HEK293 (cell line): ENCODE results near the gene SPDL1.

Experiments used
- CTCF ChIA-PET: fragments of 350-600 bp; formaldehyde crosslinking; extraction: SDS; loops from one replicate; lab custom pipeline; 2021; ENCODE audit warnings: antibody characterized with exemption; lab: Yijun Ruan, JAX
- POLR2A ChIA-PET: fragments of 300-600 bp; formaldehyde crosslinking; extraction: SDS; loops from one replicate; lab custom pipeline; 2020; ENCODE audit warnings: antibody characterized with exemption, inconsistent platforms; lab: Yijun Ruan, JAX
- H3K27ac ChIP-seq: fragments of 200-500 bp; sonication (Bioruptor generic); 2 replicates; pipeline ENCODE4 v1.5.1; 2014; ENCODE audit warnings: low read depth, low read length, control low read depth, inconsistent platforms; ENCODE audit errors: extremely low read depth
- H3K36me3 ChIP-seq, 2 experiments: fragments of 200-500 bp in 1 of 2; sonication (Bioruptor generic) in 1 of 2; 1 replicate in 1 of 2; 2 replicates in 1 of 2; pipeline ENCODE4 v1.5.1; 2014 to 2017; ENCODE audit warnings: inconsistent platforms in 2 of 2, low read length in 2 of 2; ENCODE audit not compliant: control insufficient read depth in 2 of 2, insufficient read depth in 1 of 2
- H3K4me1 ChIP-seq: fragments of 200-500 bp; sonication (Bioruptor generic); 2 replicates; pipeline ENCODE4 v1.5.1; 2014; ENCODE audit warnings: mild to moderate bottlenecking, low read length, inconsistent platforms; ENCODE audit not compliant: control insufficient read depth, insufficient read depth
- H3K4me3 ChIP-seq: 2 replicates; pipeline ENCODE4 v1.5.1; 2011; ENCODE audit warnings: low read depth, mild to moderate bottlenecking, control low read depth, low read length, moderate library complexity
- H3K9me3 ChIP-seq: fragments of 200-500 bp; sonication (Bioruptor generic); 2 replicates; pipeline ENCODE4 v1.5.1; 2014; ENCODE audit warnings: low read depth, low read length, inconsistent platforms; ENCODE audit not compliant: control insufficient read depth, insufficient read depth
- HOXA7 ChIP-seq: sonication (generic); formaldehyde crosslinking; IDR thresholded peaks from 2 replicates; pipeline ENCODE4 v1.8.1; 2022; ENCODE audit warnings: missing genetic modification reagents, borderline replicate concordance
- KLF16 ChIP-seq: fragments of 450-650 bp; formaldehyde crosslinking; IDR thresholded peaks from 2 replicates; pipeline ENCODE4 v1.5.1; 2017; ENCODE audit warnings: missing biosample characterization, missing genetic modification characterization
- REST ChIP-seq: fragments of 450-650 bp; formaldehyde crosslinking; IDR thresholded peaks from 2 replicates; pipeline ENCODE4 v1.5.1; 2016; ENCODE audit warnings: missing biosample characterization, missing genetic modification characterization
- SP7 ChIP-seq: fragments of 450-650 bp; formaldehyde crosslinking; IDR thresholded peaks from 2 replicates; pipeline ENCODE4 v1.5.1; 2016; ENCODE audit warnings: missing biosample characterization, missing genetic modification characterization
- ZNF146 ChIP-seq: fragments of 450-650 bp; formaldehyde crosslinking; IDR thresholded peaks from 2 replicates; pipeline ENCODE4 v1.5.1; 2016; ENCODE audit warnings: missing biosample characterization, missing genetic modification characterization
- ZNF148 ChIP-seq: fragments of 450-650 bp; formaldehyde crosslinking; IDR thresholded peaks from 2 replicates; pipeline ENCODE4 v1.5.0; 2017; ENCODE audit warnings: missing biosample characterization, missing genetic modification characterization, borderline replicate concordance
- ZNF184 ChIP-seq: fragments of 450-650 bp; IDR thresholded peaks from 2 replicates; pipeline ENCODE4 v1.5.1; 2018; ENCODE audit warnings: missing biosample characterization, mild to moderate bottlenecking, missing genetic modification characterization
- ZNF37A ChIP-seq: fragments of 450-650 bp; IDR thresholded peaks from 2 replicates; pipeline ENCODE4 v1.5.1; 2018; ENCODE audit warnings: missing biosample characterization, missing genetic modification characterization
- ZNF529 ChIP-seq: fragments of 450-650 bp; formaldehyde crosslinking; IDR thresholded peaks from 2 replicates; pipeline ENCODE4 v1.5.1; 2017; ENCODE audit warnings: missing genetic modification characterization, missing biosample characterization; ENCODE audit not compliant: insufficient replicate concordance
- ZNF580 ChIP-seq: fragments of 450-650 bp; formaldehyde crosslinking; IDR thresholded peaks from 2 replicates; pipeline ENCODE4 v1.5.1; 2016; ENCODE audit warnings: missing biosample characterization, missing genetic modification characterization
- ZNF707 ChIP-seq: fragments of 450-650 bp; formaldehyde crosslinking; IDR thresholded peaks from 2 replicates; pipeline ENCODE4 v1.5.1; 2016; ENCODE audit warnings: missing biosample characterization, missing genetic modification characterization
- ZNF837 ChIP-seq: fragments of 450-650 bp; formaldehyde crosslinking; IDR thresholded peaks from 2 replicates; pipeline ENCODE4 v1.5.1; 2016; ENCODE audit warnings: missing biosample characterization, missing genetic modification characterization
- TF ChIP-seq, protein P1 (sequence below): fragments of 450-650 bp; formaldehyde crosslinking; IDR thresholded peaks from 2 replicates; pipeline ENCODE4 v1.5.1; 2016; ENCODE audit warnings: missing biosample characterization, missing genetic modification characterization
- TF ChIP-seq, protein P2 (sequence below): fragments of 450-650 bp; IDR thresholded peaks from 2 replicates; pipeline ENCODE4 v1.5.1; 2018; ENCODE audit warnings: missing biosample characterization, missing genetic modification characterization

SPDL1 gene

DNA sequence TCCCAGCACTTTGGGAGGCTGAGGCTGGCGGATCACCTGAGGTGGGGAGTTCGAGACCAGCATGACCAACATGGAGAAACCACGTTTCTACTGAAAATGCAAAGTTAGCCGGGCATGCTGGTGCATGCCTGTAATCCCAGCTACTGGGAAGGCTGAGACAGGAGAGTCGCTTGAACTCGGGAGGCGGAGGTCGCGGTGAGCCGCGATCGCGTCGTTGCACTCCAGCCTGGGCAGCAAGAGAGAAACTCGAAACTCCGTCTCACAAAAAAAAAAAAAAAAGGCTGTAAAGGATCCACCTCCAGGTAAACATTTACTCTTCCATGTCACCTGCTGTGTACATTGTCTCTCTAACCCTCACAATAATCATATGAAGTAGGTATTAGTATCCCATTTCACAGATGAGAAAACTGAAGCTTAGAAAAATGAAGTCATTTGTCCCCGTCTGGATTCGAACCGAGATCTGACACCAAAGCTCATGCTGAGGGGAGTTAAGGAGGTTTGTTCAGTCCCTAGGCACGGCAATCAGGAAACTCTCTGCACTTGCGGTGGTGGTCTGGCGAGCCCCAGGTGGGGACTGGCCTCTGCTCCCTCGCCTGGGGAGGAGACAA is 53.0 kb downstream of the SPDL1 start (continued):
- TF ChIP-seq ZNF707 (tag by site-specific recombination), result no peak
- TF ChIP-seq, all 188 proteins: peak for 0

DNA sequence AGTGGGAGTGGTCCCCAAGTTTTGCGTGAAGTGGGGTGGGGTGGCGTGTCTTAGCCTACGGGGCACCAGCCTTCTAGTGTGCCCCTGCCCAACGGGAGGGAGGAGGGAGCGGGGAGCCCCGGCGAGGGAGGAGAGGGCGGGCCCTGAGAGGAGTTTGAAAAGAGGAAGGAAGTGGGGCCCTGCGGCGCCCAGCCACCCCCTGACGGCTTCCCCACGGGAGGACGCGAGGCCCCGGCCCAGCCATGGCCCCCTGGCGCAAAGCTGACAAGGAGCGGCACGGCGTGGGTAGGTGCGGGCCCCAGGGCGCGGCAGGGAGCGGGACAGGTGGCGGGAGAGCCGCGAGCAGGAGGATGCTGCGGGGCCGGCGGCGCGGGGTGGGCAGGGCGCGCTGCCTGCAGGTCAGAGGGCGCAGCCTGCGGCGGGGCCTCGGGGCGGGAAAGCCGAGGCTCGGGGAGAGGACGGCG is 53.5 kb downstream of the SPDL1 start, which contains the start of gene DOCK2:
TSS of gene DOCK2 (plus strand) at position 191 of the 464 bp plus-strand sequence. CDS start at position 243, 52 bp downstream.
- Histone ChIP-seq H3K4me1 (no peaks in the 10 kb centered on the region), H3K4me3 (no peak within 1 kb of the TSS), H3K27ac (no peak within 1 kb of the TSS), H3K9me3 (no peaks in the 10 kb centered on the region), H3K36me3 (no peaks in the 10 kb centered on the region)
- no peak for TF ChIP-seq ZNF837
- TF ChIP-seq SP7 (tag by site-specific recombination), result no peak
- TF ChIP-seq HOXA7 (CRISPR knock-in tag), result no peak
- ChIA-PET CTCF (no interaction called here), POLR2A (no interaction called here)

- TF ChIP-seq ZNF146, result no peak
- no peak for TF ChIP-seq ZNF580
- TF ChIP-seq REST (tag by site-specific recombination), result no peak
- no peak for TF ChIP-seq KLF16 (tag by site-specific recombination)
- TF ChIP-seq, protein P1, sequence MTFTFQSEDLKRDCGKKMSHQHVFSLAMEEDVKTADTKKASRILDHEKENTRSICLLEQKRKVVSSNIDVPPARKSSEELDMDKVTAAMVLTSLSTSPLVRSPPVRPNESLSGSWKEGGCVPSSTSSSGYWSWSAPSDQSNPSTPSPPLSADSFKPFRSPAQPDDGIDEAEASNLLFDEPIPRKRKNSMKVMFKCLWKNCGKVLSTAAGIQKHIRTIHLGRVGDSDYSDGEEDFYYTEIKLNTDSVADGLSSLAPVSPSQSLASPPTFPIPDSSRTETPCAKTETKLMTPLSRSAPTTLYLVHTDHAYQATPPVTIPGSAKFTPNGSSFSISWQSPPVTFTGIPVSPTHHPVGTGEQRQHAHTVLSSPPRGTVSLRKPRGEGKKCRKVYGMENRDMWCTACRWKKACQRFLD (tag by site-specific recombination), result no peak
- TF ChIP-seq ZNF148 (tag by site-specific recombination), result no peak
- no peak for TF ChIP-seq ZNF184 (tag by site-specific recombination)
- no peak for TF ChIP-seq ZNF529
- TF ChIP-seq ZNF37A (tag by site-specific recombination), result no peak
- TF ChIP-seq, protein P2, sequence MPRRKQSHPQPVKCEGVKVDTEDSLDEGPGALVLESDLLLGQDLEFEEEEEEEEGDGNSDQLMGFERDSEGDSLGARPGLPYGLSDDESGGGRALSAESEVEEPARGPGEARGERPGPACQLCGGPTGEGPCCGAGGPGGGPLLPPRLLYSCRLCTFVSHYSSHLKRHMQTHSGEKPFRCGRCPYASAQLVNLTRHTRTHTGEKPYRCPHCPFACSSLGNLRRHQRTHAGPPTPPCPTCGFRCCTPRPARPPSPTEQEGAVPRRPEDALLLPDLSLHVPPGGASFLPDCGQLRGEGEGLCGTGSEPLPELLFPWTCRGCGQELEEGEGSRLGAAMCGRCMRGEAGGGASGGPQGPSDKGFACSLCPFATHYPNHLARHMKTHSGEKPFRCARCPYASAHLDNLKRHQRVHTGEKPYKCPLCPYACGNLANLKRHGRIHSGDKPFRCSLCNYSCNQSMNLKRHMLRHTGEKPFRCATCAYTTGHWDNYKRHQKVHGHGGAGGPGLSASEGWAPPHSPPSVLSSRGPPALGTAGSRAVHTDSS (tag by site-specific recombination), result no peak
- no peaks in the 10 kb centered on the region for H3K36me3 ChIP-seq
- H3K4me3 ChIP-seq, result no peak overlapping the region
- CTCF ChIA-PET, result no interaction called here
- H3K4me1 ChIP-seq, result no peaks in the 10 kb centered on the region
- POLR2A ChIA-PET, result no interaction called here
- H3K9me3 ChIP-seq, result no peaks in the 10 kb centered on the region
- H3K27ac ChIP-seq, result no peak overlapping the region
Measured at GRCh38 chr5:169637549-169638121, 54.1 kb downstream of the SPDL1 start.
